Colonic mucosa (tissue), 4 donors: ENCODE results near the gene PTK7. TPM values are rescaled to one million over a fixed set of nuclear protein-coding genes. Genes with fewer than 3 reads are reported as not detected.
A peak's percentile ranks its signal among the peaks of the same experiment; 100 is the strongest.

Source experiments
- DNase-seq: peaks from one replicate; pipeline ENCODE4 v3.0.0-alpha.2; 2020
- H3K27ac ChIP-seq: fragments of 200-600 bp; one replicate; pipeline ENCODE4 v1.8.0; 2021
- H3K27me3 ChIP-seq: fragments of 200-600 bp; one replicate; pipeline ENCODE4 v1.8.0; 2021
- H3K36me3 ChIP-seq: fragments of 200-600 bp; one replicate; pipeline ENCODE4 v1.8.0; 2021
- H3K4me1 ChIP-seq: fragments of 200-600 bp; one replicate; pipeline ENCODE4 v1.8.0; 2021; ENCODE audit warnings: mild to moderate bottlenecking
- H3K4me3 ChIP-seq: fragments of 200-600 bp; one replicate; pipeline ENCODE4 v1.8.0; 2021
- H3K9ac ChIP-seq, 2 donors: one replicate each; pipeline ENCODE4 v1.7.0; 2013; ENCODE audit warnings: control low read depth in 2 of 2, low read depth in 2 of 2, low read length in 2 of 2
- H3K9me3 ChIP-seq: fragments of 200-600 bp; one replicate; pipeline ENCODE4 v1.8.0; 2021
- intact Hi-C: fragments of 100-400 bp; cut with DNase I; formaldehyde crosslinking; loops from one replicate; pipeline ENCODE4 v1.14.1; 2022
- total RNA-seq, 2 donors: library from RNA; stranded (reverse); fragmentation: NEBNext Ultra II Directional in 1 of 2; extraction: Animal tissue kit (Norgen Biotek cat#: 25700) in 1 of 2; gene quantifications; one replicate each; pipeline ENCODE4 v1.2.1, GENCODE V29; 2021
- TF ChIP-seq, protein P1 (sequence below): fragments of 200-600 bp; IDR thresholded peaks from one replicate; pipeline ENCODE4 v1.8.0; 2022; ENCODE audit warnings: antibody characterized with exemption, mild to moderate bottlenecking
- donor health status: healthy.
- donor health status: DM: no; HTN: no; CAD: no.
- donor health status: DM: no; HTN: no; CAD: no.

Gene PTK7
- total RNA-seq, 2 donors from 2014 or later, result 15.1 to 15.9 TPM

DNA sequence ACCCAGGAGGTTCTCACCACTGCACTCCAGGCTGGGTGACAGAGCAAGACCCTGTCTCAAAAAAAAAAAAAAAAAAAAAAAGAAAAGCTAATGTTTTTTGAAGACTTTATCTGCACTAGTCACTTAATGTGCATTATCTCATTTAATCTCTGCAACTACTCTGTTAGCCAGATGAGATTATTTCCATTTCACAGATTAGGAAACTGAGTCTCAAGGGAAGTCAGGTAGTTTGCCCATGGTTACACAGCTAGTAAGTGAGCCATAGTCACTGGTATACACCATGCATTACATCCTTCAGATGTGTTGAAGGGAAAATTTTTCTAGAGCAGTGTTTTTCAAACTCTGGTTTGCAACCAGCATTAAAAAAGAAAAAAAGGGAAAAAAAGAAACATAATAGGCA, 87.8 kb downstream of the PTK7 start:
- no peak overlapping the region for H3K4me3 ChIP-seq
- no peaks in the 10 kb centered on the region for H3K36me3 ChIP-seq
- no peak overlapping the region for H3K27ac ChIP-seq
- TF ChIP-seq, protein P1, sequence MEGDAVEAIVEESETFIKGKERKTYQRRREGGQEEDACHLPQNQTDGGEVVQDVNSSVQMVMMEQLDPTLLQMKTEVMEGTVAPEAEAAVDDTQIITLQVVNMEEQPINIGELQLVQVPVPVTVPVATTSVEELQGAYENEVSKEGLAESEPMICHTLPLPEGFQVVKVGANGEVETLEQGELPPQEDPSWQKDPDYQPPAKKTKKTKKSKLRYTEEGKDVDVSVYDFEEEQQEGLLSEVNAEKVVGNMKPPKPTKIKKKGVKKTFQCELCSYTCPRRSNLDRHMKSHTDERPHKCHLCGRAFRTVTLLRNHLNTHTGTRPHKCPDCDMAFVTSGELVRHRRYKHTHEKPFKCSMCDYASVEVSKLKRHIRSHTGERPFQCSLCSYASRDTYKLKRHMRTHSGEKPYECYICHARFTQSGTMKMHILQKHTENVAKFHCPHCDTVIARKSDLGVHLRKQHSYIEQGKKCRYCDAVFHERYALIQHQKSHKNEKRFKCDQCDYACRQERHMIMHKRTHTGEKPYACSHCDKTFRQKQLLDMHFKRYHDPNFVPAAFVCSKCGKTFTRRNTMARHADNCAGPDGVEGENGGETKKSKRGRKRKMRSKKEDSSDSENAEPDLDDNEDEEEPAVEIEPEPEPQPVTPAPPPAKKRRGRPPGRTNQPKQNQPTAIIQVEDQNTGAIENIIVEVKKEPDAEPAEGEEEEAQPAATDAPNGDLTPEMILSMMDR, result no peak
- intact Hi-C loops, result no loop called here
- no peaks in the 10 kb centered on the region for H3K4me1 ChIP-seq
- H3K9ac ChIP-seq, result no peak overlapping the region
- H3K9me3 ChIP-seq, result no peaks in the 10 kb centered on the region
- DNase-seq, result no peak
- no peaks in the 10 kb centered on the region for H3K27me3 ChIP-seq

DNA sequence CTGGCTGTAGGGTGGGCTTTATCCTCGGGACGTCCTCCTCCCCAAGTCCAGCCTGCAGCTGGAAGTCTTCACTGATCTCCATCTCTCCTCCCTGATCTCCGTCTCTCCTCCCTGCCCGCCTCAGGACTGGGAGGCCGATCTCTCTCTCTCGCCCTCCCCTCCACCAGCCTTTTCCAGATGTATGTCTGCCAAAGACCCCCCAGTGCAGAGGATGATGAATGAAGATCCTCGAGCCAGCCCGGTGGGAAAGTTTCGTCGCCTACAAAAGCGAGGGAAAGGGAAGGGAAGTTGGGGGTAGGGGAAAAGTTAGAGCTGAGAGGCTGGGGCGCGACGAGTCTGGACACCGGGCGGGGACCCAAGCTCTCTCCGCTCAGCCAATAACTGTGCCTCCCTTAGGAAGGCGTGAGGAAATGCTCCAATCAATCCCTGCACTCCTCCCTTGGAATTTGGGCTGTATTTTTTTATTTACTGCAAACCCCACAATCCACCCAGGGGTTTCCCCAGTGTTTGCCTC, 94.4 kb downstream of the PTK7 start:
- TF ChIP-seq, protein P1, result no peak
- no peaks in the 10 kb centered on the region for H3K27me3 ChIP-seq
- DNase-seq, result no peak

DNA sequence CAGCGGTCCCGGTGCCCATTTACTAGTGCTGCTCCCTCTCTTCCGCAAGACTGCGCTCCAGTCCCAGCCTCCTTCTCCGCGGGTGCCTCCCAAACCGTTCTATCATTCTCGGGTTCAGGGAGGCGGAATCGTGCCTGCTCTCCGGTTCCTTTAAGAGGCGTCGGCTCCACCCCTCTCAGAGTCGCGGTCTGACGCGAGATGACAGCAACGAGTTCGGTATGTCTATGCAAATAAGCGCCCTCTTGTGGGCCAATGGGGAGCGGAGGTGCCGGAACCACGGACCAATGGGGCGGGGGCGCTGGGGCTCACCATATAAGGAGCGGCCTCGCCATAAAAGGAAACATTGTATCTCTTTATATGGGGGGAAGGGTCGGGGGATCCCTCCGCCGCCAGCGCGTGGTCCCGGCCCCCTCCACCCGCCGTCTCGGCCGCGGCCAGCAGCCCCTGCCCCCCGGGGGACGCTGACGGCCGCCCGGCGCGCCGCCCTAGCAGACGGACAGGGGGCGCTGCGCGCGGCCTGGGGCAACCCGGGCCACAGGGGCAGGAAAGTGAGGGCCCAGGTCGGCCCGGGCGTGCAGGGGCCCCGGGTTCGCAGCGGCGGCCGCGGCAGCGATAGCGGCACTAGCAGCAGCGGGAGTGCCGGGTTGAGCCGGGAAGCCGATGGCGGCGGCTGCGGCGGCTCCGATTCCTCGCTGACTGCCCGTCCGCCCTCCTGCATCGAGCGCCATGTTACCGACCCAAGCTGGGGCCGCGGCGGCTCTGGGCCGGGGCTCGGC, 95.0 kb downstream of the PTK7 start, which contains the start of gene SRF:
Gene SRF (plus strand): TSS at position 339 of the 776 bp plus-strand sequence. CDS start 388 bp downstream, at position 727.
- H3K9ac ChIP-seq, result peak within 1 kb of the TSS; percentile 90 to 97
- H3K4me3 ChIP-seq, result peak within 1 kb of the TSS; percentile 96
- no peaks in the 10 kb centered on the region for H3K9me3 ChIP-seq
- H3K36me3 ChIP-seq, result peaks cover 4% of the 10 kb centered on the region
- intact Hi-C loops, result no loop called here
- H3K27ac ChIP-seq, result peak within 1 kb of the TSS; percentile 86
- peaks cover 19% of the 10 kb centered on the region for H3K4me1 ChIP-seq
- TF ChIP-seq, protein P1, result peak; percentile 57
- peak; percentile 100 for DNase-seq
- H3K27me3 ChIP-seq, result no peaks in the 10 kb centered on the region

More for the DNA sequence above, 94.4 kb downstream of the PTK7 start:
- H3K9ac ChIP-seq, result peak overlapping the region; percentile 66 to 90
- H3K9me3 ChIP-seq, result no peaks in the 10 kb centered on the region
- peak overlapping the region; percentile 86 for H3K27ac ChIP-seq
- H3K36me3 ChIP-seq, result no peaks in the 10 kb centered on the region
- intact Hi-C loops, result no loop called here
- peak overlapping the region; percentile 96 for H3K4me3 ChIP-seq
- peaks cover 14% of the 10 kb centered on the region for H3K4me1 ChIP-seq

DNA sequence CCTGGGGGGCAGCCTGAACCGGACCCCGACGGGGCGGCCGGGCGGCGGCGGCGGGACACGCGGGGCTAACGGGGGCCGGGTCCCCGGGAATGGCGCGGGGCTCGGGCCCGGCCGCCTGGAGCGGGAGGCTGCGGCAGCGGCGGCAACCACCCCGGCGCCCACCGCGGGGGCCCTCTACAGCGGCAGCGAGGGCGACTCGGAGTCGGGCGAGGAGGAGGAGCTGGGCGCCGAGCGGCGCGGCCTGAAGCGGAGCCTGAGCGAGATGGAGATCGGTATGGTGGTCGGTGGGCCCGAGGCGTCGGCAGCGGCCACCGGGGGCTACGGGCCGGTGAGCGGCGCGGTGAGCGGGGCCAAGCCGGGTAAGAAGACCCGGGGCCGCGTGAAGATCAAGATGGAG, 95.6 kb downstream of the PTK7 start:
- TF ChIP-seq, protein P1, result no peak
- Histone ChIP-seq H3K9me3 (no peaks in the 10 kb centered on the region), H3K27me3 (no peaks in the 10 kb centered on the region), H3K36me3 (peaks cover 4% of the 10 kb centered on the region), H3K4me3 (peak overlapping the region; percentile 96), H3K4me1 (peaks cover 21% of the 10 kb centered on the region), H3K9ac (peak overlapping the region; percentile 84 to 97), H3K27ac (peak overlapping the region; percentile 86)
- intact Hi-C loops, result no loop called here
- no peak for DNase-seq

DNA sequence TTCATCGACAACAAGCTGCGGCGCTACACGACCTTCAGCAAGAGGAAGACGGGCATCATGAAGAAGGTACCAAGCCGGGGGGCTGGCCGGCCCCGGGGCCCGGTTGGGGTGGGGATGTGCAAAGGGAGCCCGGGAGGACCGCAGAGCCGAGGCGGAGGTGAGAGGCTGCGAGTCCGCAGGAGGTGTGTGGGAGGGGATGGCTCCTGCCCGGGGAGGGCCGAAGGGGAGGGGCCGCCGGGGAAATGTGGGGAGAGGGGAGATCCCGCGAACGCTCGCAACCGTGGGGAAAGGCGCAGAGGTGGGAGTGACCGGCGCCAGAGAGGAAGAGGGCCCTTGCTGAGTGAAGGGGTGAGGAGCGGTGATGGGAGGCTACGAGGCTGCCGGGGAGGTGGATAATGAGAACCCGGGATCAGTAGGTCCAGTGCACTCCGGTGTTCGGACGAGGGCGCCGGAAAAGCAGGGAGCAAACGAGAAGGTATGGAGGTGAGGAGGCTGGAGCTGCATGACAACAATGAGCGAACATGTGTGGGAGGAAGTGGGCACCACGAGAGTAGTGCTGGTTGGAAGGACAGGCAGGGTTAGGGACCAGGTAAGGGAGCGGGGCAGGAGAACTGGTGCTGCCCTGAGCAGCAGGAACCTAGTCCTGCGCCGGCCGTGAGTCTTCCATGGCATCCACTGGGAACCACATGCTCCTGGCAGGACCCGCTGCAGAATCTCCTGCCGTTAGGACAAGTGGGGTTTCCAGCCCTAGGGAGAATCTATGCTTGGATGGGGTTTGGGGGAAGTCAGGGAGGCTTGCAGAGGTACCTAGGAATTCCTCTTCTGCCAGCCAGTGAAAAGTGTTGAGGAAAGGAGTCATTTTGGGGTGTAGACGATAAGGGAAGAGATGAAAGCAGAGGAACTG, 96.2 kb downstream of the PTK7 start:
- TF ChIP-seq, protein P1, result no peak
- H3K4me1 ChIP-seq, result peaks cover 21% of the 10 kb centered on the region
- H3K9me3 ChIP-seq, result no peaks in the 10 kb centered on the region

More for the DNA sequence above, 96.2 kb downstream of the PTK7 start:
- H3K27ac ChIP-seq, result peak overlapping the region; percentile 86
- intact Hi-C loops, result no loop called here
- peaks cover 4% of the 10 kb centered on the region for H3K36me3 ChIP-seq
- peak overlapping the region; percentile 84 to 97 for H3K9ac ChIP-seq
- H3K27me3 ChIP-seq, result no peaks in the 10 kb centered on the region
- peak; percentile 68 for DNase-seq
- peak overlapping the region; percentile 96 for H3K4me3 ChIP-seq
